ENCODE measurements around the gene KLHL1. TPM values are rescaled to one million over a fixed set of nuclear protein-coding genes. Genes with fewer than 3 reads are reported as not detected.

The KLHL1 gene, protein sequence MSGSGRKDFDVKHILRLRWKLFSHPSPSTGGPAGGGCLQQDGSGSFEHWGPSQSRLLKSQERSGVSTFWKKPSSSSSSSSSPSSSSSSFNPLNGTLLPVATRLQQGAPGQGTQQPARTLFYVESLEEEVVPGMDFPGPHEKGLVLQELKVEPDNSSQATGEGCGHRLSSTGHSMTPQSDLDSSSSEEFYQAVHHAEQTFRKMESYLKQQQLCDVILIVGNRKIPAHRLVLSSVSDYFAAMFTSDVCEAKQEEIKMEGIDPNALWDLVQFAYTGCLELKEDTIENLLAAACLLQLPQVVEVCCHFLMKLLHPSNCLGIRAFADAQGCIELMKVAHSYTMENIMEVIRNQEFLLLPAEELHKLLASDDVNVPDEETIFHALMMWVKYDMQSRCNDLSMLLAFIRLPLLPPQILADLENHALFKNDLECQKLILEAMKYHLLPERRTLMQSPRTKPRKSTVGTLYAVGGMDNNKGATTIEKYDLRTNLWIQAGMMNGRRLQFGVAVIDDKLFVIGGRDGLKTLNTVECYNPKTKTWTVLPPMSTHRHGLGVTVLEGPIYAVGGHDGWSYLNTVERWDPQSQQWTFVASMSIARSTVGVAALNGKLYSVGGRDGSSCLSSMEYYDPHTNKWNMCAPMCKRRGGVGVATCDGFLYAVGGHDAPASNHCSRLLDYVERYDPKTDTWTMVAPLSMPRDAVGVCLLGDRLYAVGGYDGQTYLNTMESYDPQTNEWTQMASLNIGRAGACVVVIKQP
- total RNA-seq = not detected in 2 replicates

DNA sequence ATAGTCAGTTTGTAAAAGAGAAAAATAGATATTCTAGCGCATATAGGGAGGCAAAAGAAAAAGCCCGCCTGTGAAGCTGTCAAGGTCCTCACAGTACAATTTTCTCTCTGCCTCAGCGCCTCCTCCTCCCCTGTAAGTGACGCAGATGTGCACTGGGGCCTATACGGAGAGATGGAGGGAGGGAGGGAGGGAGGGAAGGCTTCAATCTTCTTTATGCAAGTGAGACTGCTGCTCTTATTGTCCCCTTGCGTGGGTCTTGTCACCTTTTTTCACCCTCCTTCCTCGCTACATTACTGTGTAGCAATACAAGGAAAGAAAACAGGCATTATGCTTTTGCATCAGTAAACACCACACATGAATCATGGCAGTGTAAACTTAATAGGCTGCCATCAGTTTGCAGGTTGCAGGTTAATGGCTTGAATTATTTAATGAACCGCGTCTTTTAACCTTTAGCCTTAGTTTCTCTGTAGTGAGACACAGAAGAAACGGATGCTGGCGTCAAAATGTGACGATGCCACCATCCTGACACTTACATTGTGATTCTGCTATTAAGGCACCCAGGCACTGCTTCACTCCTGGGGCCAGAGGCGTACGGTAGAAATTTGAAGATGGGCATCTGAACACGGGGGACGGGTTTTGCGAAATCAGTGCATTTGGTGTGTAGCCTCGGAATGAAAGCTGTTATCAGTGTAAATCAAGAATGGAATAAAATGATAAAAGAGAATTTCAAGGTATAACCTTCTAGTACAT is at the start of gene KLHL1:
Gene KLHL1 (minus strand): TSS at position 97 of the 750 bp plus-strand sequence. CDS start 753 bp downstream, outside the sequence.

DNA sequence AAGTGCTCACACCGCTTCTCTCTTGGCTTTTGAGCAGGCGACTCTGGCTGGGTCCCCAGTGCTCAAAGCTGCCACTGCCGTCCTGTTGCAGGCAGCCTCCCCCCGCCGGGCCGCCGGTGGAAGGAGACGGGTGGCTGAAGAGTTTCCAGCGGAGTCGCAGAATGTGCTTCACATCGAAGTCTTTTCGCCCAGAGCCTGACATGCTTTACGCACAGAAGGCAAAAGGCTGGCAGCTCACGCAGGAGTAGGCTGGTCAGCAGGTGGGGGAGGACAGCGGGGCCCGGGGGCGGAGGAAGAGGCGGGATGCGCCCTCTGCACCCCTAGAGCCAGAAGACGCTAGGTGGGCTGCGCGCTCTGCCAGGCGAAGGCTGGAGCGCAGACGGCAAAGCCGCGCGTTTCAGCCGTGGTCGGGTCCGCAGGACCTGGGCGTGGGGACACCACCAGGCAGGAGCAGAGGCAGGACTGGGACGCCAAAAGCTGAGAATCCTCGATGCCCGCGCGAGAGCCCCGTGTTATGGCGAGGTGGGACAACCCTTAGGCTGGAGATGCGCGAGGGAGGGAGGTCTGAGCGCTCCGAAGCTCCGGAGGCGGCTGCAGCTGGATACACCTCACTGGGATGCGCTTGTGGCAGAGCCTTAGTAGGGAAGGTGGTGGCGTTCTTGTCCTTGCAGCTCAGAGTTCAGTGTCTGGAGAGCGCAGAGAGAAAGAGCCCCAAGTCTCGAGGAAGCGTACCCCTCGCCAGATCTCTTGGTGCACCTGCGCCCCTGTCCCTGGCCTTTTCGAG is 562 bp downstream of the KLHL1 start, which contains the start of gene ATXN8OS:
Gene ATXN8OS (plus strand): TSS at position 329 of the 784 bp plus-strand sequence.

Other genes with a start within 250 kb of the KLHL1 start
- not detected in 2 replicates for gene ATXN8OS, start 626 bp downstream of the KLHL1 start, total RNA-seq